Measurements from ENCODE around the gene KCNQ5.

DNA sequence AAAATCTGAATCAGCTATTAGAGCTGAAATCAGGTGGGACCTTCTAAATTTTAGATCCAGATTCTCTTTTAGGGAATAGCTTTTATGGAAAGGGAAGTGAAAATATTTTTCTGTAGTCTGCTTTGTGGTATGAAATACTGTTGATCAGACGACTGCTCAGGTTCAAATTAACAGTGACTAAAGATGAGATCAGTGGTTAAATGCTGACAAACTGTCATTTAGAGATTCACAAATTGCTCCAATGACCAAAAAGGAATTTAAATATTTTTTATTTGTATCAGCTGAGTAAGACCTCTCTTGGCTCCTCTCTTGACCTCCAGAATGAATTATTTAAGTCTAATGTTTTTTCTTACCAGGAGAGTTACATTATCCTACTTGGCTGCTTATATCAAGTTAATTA is 77.3 kb downstream of the KCNQ5 start:
- TF ChIP-seq, protein P1, sequence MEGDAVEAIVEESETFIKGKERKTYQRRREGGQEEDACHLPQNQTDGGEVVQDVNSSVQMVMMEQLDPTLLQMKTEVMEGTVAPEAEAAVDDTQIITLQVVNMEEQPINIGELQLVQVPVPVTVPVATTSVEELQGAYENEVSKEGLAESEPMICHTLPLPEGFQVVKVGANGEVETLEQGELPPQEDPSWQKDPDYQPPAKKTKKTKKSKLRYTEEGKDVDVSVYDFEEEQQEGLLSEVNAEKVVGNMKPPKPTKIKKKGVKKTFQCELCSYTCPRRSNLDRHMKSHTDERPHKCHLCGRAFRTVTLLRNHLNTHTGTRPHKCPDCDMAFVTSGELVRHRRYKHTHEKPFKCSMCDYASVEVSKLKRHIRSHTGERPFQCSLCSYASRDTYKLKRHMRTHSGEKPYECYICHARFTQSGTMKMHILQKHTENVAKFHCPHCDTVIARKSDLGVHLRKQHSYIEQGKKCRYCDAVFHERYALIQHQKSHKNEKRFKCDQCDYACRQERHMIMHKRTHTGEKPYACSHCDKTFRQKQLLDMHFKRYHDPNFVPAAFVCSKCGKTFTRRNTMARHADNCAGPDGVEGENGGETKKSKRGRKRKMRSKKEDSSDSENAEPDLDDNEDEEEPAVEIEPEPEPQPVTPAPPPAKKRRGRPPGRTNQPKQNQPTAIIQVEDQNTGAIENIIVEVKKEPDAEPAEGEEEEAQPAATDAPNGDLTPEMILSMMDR (IDR thresholded peaks at IDR 0.05; ENCODE audit: low read depth, low read length, poor library complexity, severe bottlenecking), result no peak
- no peak for TF ChIP-seq EZH2phosphoT487 (IDR thresholded peaks at IDR 0.05; ENCODE audit: borderline replicate concordance, low read length)

Data from DOHH2 (cell line).